Measurements from ENCODE around the gene CACNG1. TPM values are rescaled to one million over a fixed set of nuclear protein-coding genes. Genes with fewer than 3 reads are reported as not detected.

The CACNG1 gene
- total RNA-seq, 2 experiments from 2014 or later, result not detected

- CTCF ChIA-PET, result no interaction called here
- DNase-seq, result no peak
- intact Hi-C loops (cut with micrococcal nuclease), result no loop called here
- Mint-ChIP-seq H3K27ac (no peak overlapping the region), H3K9me3 (no peaks in the 10 kb centered on the region), H3K4me1 (ENCODE audit: low read depth) (no peaks in the 10 kb centered on the region), H3K36me3 (ENCODE audit: low read depth) (no peaks in the 10 kb centered on the region), H3K27me3 (ENCODE audit: low read depth) (no peaks in the 10 kb centered on the region), H3K4me3 (no peak overlapping the region)
Observed at GRCh38 chr17:67055811-67056745, 11.7 kb downstream of the CACNG1 start.

GRCh38 chr17:67056746-67057490 lies 12.6 kb downstream of the CACNG1 start:
- no peaks in the 10 kb centered on the region for H3K36me3 Mint-ChIP-seq (ENCODE audit: low read depth)
- no peaks in the 10 kb centered on the region for H3K4me1 Mint-ChIP-seq (ENCODE audit: low read depth)
- CTCF ChIA-PET, result no interaction called here
- intact Hi-C loops (cut with micrococcal nuclease), result no loop called here
- no peak overlapping the region for H3K27ac Mint-ChIP-seq
- no peaks in the 10 kb centered on the region for H3K27me3 Mint-ChIP-seq (ENCODE audit: low read depth)
- H3K4me3 Mint-ChIP-seq, result no peak overlapping the region
- no peaks in the 10 kb centered on the region for H3K9me3 Mint-ChIP-seq
- no peak for DNase-seq

- Mint-ChIP-seq H3K4me3 (no peak overlapping the region), H3K27ac (no peak overlapping the region), H3K9me3 (no peaks in the 10 kb centered on the region), H3K4me1 (ENCODE audit: low read depth) (no peaks in the 10 kb centered on the region), H3K36me3 (ENCODE audit: low read depth) (peaks cover 1% of the 10 kb centered on the region), H3K27me3 (ENCODE audit: low read depth) (no peaks in the 10 kb centered on the region)
- CTCF ChIA-PET, result no interaction called here
- intact Hi-C loops (cut with micrococcal nuclease), result no loop called here
- DNase-seq, result no peak
Observed at GRCh38 chr17:67058036-67058435, 13.7 kb downstream of the CACNG1 start.

GRCh38 chr17:67059372-67059771 lies 15.0 kb downstream of the CACNG1 start:
- H3K27ac Mint-ChIP-seq, result no peak overlapping the region
- H3K27me3 Mint-ChIP-seq (ENCODE audit: low read depth), result no peaks in the 10 kb centered on the region
- CTCF ChIA-PET, result no interaction called here
- no peak for DNase-seq
- intact Hi-C loops (cut with micrococcal nuclease), result no loop called here
- H3K9me3 Mint-ChIP-seq, result no peaks in the 10 kb centered on the region
- no peaks in the 10 kb centered on the region for H3K4me1 Mint-ChIP-seq (ENCODE audit: low read depth)
- H3K36me3 Mint-ChIP-seq (ENCODE audit: low read depth), result peaks cover 2% of the 10 kb centered on the region
- H3K4me3 Mint-ChIP-seq, result no peak overlapping the region

GRCh38 chr17:67063141-67063540 lies 18.8 kb downstream of the CACNG1 start:
- H3K27me3 Mint-ChIP-seq (ENCODE audit: low read depth), result no peaks in the 10 kb centered on the region
- H3K36me3 Mint-ChIP-seq (ENCODE audit: low read depth), result peaks cover 2% of the 10 kb centered on the region
- H3K4me3 Mint-ChIP-seq, result no peak overlapping the region
- CTCF ChIA-PET, result no interaction called here
- H3K27ac Mint-ChIP-seq, result no peak overlapping the region
- intact Hi-C loops (cut with micrococcal nuclease), result no loop called here
- DNase-seq, result no peak
- H3K4me1 Mint-ChIP-seq (ENCODE audit: low read depth), result no peaks in the 10 kb centered on the region
- H3K9me3 Mint-ChIP-seq, result no peaks in the 10 kb centered on the region

- DNase-seq, result no peak
- CTCF ChIA-PET, result interaction anchor here (0.7 kb wide), 1 partner anchor 135 kb away, joined by 3 read pairs; no protein-coding TSS in a partner anchor
- H3K27me3 Mint-ChIP-seq (ENCODE audit: low read depth), result no peaks in the 10 kb centered on the region
- no peak overlapping the region for H3K27ac Mint-ChIP-seq
- H3K9me3 Mint-ChIP-seq, result no peaks in the 10 kb centered on the region
- H3K36me3 Mint-ChIP-seq (ENCODE audit: low read depth), result peaks cover 5% of the 10 kb centered on the region
- intact Hi-C loops (cut with micrococcal nuclease), result no loop called here
- H3K4me3 Mint-ChIP-seq, result no peak overlapping the region
- no peaks in the 10 kb centered on the region for H3K4me1 Mint-ChIP-seq (ENCODE audit: low read depth)
Observed at GRCh38 chr17:67066717-67067116, 22.4 kb downstream of the CACNG1 start.

- intact Hi-C loops (cut with micrococcal nuclease), result no loop called here
- H3K27ac Mint-ChIP-seq, result no peak overlapping the region
- CTCF ChIA-PET, result interaction anchor here (0.6 kb wide), 1 partner anchor 205 kb away, joined by 3 read pairs; no protein-coding TSS in a partner anchor
- peaks cover 11% of the 10 kb centered on the region for H3K36me3 Mint-ChIP-seq (ENCODE audit: low read depth)
- H3K4me3 Mint-ChIP-seq, result no peak overlapping the region
- no peaks in the 10 kb centered on the region for H3K4me1 Mint-ChIP-seq (ENCODE audit: low read depth)
- DNase-seq, result no peak
- H3K9me3 Mint-ChIP-seq, result no peaks in the 10 kb centered on the region
- H3K27me3 Mint-ChIP-seq (ENCODE audit: low read depth), result no peaks in the 10 kb centered on the region
Observed at GRCh38 chr17:67067571-67068482, 23.5 kb downstream of the CACNG1 start.

- Mint-ChIP-seq H3K36me3 (ENCODE audit: low read depth) (peaks cover 16% of the 10 kb centered on the region), H3K4me1 (ENCODE audit: low read depth) (no peaks in the 10 kb centered on the region), H3K27ac (no peak overlapping the region), H3K9me3 (no peaks in the 10 kb centered on the region), H3K4me3 (no peak overlapping the region), H3K27me3 (ENCODE audit: low read depth) (no peaks in the 10 kb centered on the region)
- intact Hi-C loops (cut with micrococcal nuclease), result no loop called here
- DNase-seq, result no peak
- CTCF ChIA-PET, result no interaction called here
Observed at GRCh38 chr17:67068999-67069398, 24.6 kb downstream of the CACNG1 start.

GRCh38 chr17:67069603-67070136 lies 25.3 kb downstream of the CACNG1 start:
- peaks cover 17% of the 10 kb centered on the region for H3K36me3 Mint-ChIP-seq (ENCODE audit: low read depth)
- intact Hi-C loops (cut with micrococcal nuclease), result no loop called here
- CTCF ChIA-PET, result interaction anchor here (0.6 kb wide), 1 partner anchor 131 kb away, joined by 4 read pairs; no protein-coding TSS in a partner anchor

GRCh38 chr17:67071595-67071994 lies 27.2 kb downstream of the CACNG1 start:
- DNase-seq, result no peak
- no peaks in the 10 kb centered on the region for H3K9me3 Mint-ChIP-seq
- intact Hi-C loops (cut with micrococcal nuclease), result no loop called here
- H3K4me3 Mint-ChIP-seq, result no peak overlapping the region
- H3K36me3 Mint-ChIP-seq (ENCODE audit: low read depth), result peaks cover 20% of the 10 kb centered on the region
- H3K4me1 Mint-ChIP-seq (ENCODE audit: low read depth), result no peaks in the 10 kb centered on the region
- no peak overlapping the region for H3K27ac Mint-ChIP-seq
- CTCF ChIA-PET, result no interaction called here
- no peaks in the 10 kb centered on the region for H3K27me3 Mint-ChIP-seq (ENCODE audit: low read depth)

More at GRCh38 chr17:67069603-67070136, 25.3 kb downstream of the CACNG1 start:
- H3K27ac Mint-ChIP-seq, result no peak overlapping the region
- H3K9me3 Mint-ChIP-seq, result no peaks in the 10 kb centered on the region
- DNase-seq, result no peak
- no peaks in the 10 kb centered on the region for H3K4me1 Mint-ChIP-seq (ENCODE audit: low read depth)
- H3K4me3 Mint-ChIP-seq, result no peak overlapping the region
- H3K27me3 Mint-ChIP-seq (ENCODE audit: low read depth), result no peaks in the 10 kb centered on the region

- no peak overlapping the region for H3K27ac Mint-ChIP-seq
- H3K4me1 Mint-ChIP-seq (ENCODE audit: low read depth), result no peaks in the 10 kb centered on the region
- H3K9me3 Mint-ChIP-seq, result no peaks in the 10 kb centered on the region
- H3K27me3 Mint-ChIP-seq (ENCODE audit: low read depth), result no peaks in the 10 kb centered on the region
- no peak overlapping the region for H3K4me3 Mint-ChIP-seq
- DNase-seq, result no peak
- intact Hi-C loops (cut with micrococcal nuclease), result no loop called here
- H3K36me3 Mint-ChIP-seq (ENCODE audit: low read depth), result peaks cover 20% of the 10 kb centered on the region
- CTCF ChIA-PET, result no interaction called here
Observed at GRCh38 chr17:67072885-67073284, 28.5 kb downstream of the CACNG1 start.

GRCh38 chr17:67074781-67075180 lies 30.4 kb downstream of the CACNG1 start:
- Mint-ChIP-seq H3K36me3 (ENCODE audit: low read depth) (peaks cover 25% of the 10 kb centered on the region), H3K27me3 (ENCODE audit: low read depth) (no peaks in the 10 kb centered on the region), H3K4me1 (ENCODE audit: low read depth) (no peaks in the 10 kb centered on the region), H3K4me3 (no peak overlapping the region), H3K27ac (no peak overlapping the region), H3K9me3 (no peaks in the 10 kb centered on the region)
- intact Hi-C loops (cut with micrococcal nuclease), result no loop called here
- CTCF ChIA-PET, result no interaction called here
- DNase-seq, result no peak

All from activated naive CD4-positive, alpha-beta T cell treated with anti-CD3 and anti-CD28 coated beads for 36 hours (primary cell).